DOHH2 (cell line): ENCODE measurements around the gene PRKN.

Experiments used
- H3F3A ChIP-seq: fragments of 200-600 bp; sonication (generic), shearing (Covaris generic); 2 replicates; pipeline ENCODE4 v1.6.0; 2016; ENCODE audit warnings: antibody characterized with exemption, mild to moderate bottlenecking; ENCODE audit not compliant: control insufficient read depth, insufficient read depth
- H3K27ac ChIP-seq: fragments of 200-600 bp; sonication (generic); 2 replicates; pipeline ENCODE4 v1.5.1; 2014; ENCODE audit warnings: low read depth, mild to moderate bottlenecking, low read length, moderate library complexity
- H3K27me3 ChIP-seq: fragments of 200-600 bp; sonication (generic); 2 replicates; pipeline ENCODE4 v1.6.1; 2014; ENCODE audit warnings: mild to moderate bottlenecking, low read length, mixed read lengths; ENCODE audit not compliant: control insufficient read depth
- H3K36me3 ChIP-seq: fragments of 200-600 bp; sonication (generic); 2 replicates; pipeline ENCODE4 v1.6.1; 2014; ENCODE audit warnings: mild to moderate bottlenecking, low read length, moderate library complexity, mixed read lengths; ENCODE audit not compliant: control insufficient read depth
- H3K4me1 ChIP-seq: fragments of 200-600 bp; sonication (generic); 2 replicates; pipeline ENCODE4 v1.6.1; 2014; ENCODE audit warnings: mild to moderate bottlenecking, low read length, mixed read lengths; ENCODE audit not compliant: control insufficient read depth
- H3K4me2 ChIP-seq: fragments of 200-600 bp; sonication (generic); 2 replicates; pipeline ENCODE4 v1.6.0; 2014; ENCODE audit warnings: mild to moderate bottlenecking, low read length, moderate library complexity
- H3K4me3 ChIP-seq: fragments of 200-600 bp; sonication (generic); 2 replicates; pipeline ENCODE4 v1.5.1; 2014; ENCODE audit warnings: mild to moderate bottlenecking, low read length, mixed read lengths
- H3K79me2 ChIP-seq: fragments of 200-600 bp; sonication (generic); 2 replicates; pipeline ENCODE4 v1.6.1; 2014; ENCODE audit warnings: mild to moderate bottlenecking, low read length, mixed read lengths; ENCODE audit not compliant: control insufficient read depth
- H3K9me2 ChIP-seq: fragments of 200-600 bp; sonication (generic); replicated peaks from 2 replicates; pipeline ENCODE4 v1.6.1; 2014; ENCODE audit warnings: mild to moderate bottlenecking, low read length, mixed read lengths; ENCODE audit not compliant: control insufficient read depth
- H3K9me3 ChIP-seq: fragments of 200-600 bp; sonication (generic); 2 replicates; pipeline ENCODE4 v1.6.1; 2014; ENCODE audit warnings: antibody characterized with exemption, low read length, mixed read lengths; ENCODE audit not compliant: control insufficient read depth, insufficient read depth
- H4K20me1 ChIP-seq: fragments of 200-600 bp; sonication (generic); 2 replicates; pipeline ENCODE4 v1.6.0; 2014; ENCODE audit warnings: low read depth, mild to moderate bottlenecking, antibody characterized with exemption, low read length, moderate library complexity; ENCODE audit not compliant: control insufficient read depth, insufficient read depth
- EZH2phosphoT487 ChIP-seq: fragments of 200-600 bp; sonication (generic); IDR thresholded peaks from 2 replicates; pipeline ENCODE4 v1.6.1; 2017; ENCODE audit warnings: borderline replicate concordance, mild to moderate bottlenecking, antibody characterized with exemption, low read length, moderate library complexity, mixed read lengths
- TF ChIP-seq, protein P1 (sequence below): fragments of 200-600 bp; sonication (generic); IDR thresholded peaks from one replicate; pipeline ENCODE4 v1.5.1; 2014; ENCODE audit warnings: antibody characterized with exemption, mild to moderate bottlenecking, low read depth, low read length; ENCODE audit not compliant: poor library complexity, severe bottlenecking

The PRKN gene

DNA sequence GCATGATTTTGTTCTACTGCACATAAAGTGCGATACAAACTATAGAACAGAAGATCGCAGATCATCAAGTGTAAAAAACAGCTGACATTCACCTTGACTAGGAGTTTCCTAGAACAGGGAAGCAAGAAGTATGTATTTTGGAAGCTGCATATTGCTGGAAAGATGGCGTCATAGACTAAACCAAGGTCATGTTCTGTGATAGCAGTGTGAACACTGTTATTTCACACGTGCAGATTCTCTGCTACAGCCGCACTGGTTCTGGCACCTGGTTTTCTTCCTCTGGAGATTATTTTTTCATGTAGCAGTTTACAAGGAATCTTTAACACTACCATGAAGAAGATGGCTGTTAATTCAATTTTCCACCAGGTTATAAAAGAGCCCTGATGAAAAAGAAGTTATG is 681.2 kb downstream of the PRKN start:
- Histone ChIP-seq H3K79me2 (no peaks in the 10 kb centered on the region), H3K27ac (no peak overlapping the region), H3K27me3 (no peaks in the 10 kb centered on the region), H3F3A (no peaks in the 10 kb centered on the region), H3K4me2 (no peak overlapping the region), H3K4me3 (no peak overlapping the region), H3K9me2 (no peaks in the 10 kb centered on the region), H4K20me1 (no peaks in the 10 kb centered on the region), H3K9me3 (no peaks in the 10 kb centered on the region; the same call in 1 of the 2 replicates), H3K36me3 (no peaks in the 10 kb centered on the region), H3K4me1 (no peaks in the 10 kb centered on the region)
- TF ChIP-seq EZH2phosphoT487: no peak
- TF ChIP-seq, protein P1, sequence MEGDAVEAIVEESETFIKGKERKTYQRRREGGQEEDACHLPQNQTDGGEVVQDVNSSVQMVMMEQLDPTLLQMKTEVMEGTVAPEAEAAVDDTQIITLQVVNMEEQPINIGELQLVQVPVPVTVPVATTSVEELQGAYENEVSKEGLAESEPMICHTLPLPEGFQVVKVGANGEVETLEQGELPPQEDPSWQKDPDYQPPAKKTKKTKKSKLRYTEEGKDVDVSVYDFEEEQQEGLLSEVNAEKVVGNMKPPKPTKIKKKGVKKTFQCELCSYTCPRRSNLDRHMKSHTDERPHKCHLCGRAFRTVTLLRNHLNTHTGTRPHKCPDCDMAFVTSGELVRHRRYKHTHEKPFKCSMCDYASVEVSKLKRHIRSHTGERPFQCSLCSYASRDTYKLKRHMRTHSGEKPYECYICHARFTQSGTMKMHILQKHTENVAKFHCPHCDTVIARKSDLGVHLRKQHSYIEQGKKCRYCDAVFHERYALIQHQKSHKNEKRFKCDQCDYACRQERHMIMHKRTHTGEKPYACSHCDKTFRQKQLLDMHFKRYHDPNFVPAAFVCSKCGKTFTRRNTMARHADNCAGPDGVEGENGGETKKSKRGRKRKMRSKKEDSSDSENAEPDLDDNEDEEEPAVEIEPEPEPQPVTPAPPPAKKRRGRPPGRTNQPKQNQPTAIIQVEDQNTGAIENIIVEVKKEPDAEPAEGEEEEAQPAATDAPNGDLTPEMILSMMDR: no peak

DNA sequence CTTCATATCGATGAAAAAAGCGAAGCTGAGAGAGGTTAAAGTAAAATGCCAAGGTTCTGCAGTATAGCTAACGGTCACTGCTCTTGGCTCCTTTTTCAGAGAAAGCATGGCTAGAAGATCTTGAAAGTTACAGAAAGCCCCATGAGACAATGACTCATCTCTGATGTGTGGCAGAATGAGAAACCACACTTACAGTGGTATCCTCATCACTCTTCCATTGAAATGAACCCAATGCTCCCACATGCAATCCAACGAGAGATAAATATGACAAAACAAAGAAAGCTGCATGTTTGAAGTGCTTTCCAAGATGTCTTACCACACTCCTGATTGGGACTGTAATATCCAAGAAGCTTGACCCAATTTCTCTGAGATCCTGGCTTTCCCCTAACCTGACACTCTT is 694.9 kb downstream of the PRKN start:
- no peaks in the 10 kb centered on the region for H3K9me2 ChIP-seq
- TF ChIP-seq EZH2phosphoT487: no peak
- TF ChIP-seq, protein P1: no peak
- H3K4me3 ChIP-seq: no peak overlapping the region
- H3K36me3 ChIP-seq: no peaks in the 10 kb centered on the region
- no peaks in the 10 kb centered on the region for H3F3A ChIP-seq
- H3K27me3 ChIP-seq: no peaks in the 10 kb centered on the region
- H3K4me2 ChIP-seq: no peak overlapping the region
- no peaks in the 10 kb centered on the region for H3K4me1 ChIP-seq
- H4K20me1 ChIP-seq: no peaks in the 10 kb centered on the region
- no peaks in the 10 kb centered on the region for H3K79me2 ChIP-seq
- no peak overlapping the region for H3K27ac ChIP-seq
- no peaks in the 10 kb centered on the region for H3K9me3 ChIP-seq

DNA sequence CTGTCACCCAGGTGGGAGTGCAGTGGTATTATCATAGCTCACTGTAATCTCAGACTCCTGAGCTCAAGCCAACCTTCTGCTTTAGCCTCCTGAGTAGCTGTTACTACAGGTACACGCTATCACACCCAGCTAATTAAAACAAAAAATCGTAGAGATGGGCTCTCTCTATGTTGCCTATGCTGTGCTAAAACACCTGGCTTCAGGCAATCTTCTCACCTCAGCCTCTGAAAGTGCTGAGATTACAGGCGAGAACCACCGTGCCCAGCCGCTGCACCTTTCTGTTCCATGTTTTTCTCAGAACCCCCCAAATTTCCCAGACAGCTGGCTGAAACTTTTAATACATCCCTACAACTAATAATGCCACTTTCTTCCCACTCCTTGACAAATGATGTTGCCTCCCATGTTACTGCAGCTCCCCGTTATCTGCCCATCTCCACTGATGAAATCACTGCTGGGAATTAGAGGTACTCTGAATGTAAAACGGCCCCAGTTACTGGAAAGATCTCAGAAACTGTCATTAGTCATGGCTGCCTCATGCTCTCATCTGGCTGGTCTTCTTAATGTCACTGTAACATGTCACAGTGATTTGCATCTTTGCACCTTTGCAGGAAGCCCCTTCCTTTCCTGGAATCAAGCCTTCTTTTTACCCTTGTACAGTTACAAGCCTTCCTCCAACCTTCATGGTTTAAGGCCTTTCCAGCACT is 697.5 kb downstream of the PRKN start:
- no peaks in the 10 kb centered on the region for H3K79me2 ChIP-seq
- H3F3A ChIP-seq: no peaks in the 10 kb centered on the region
- TF ChIP-seq, protein P1: no peak
- no peak for TF ChIP-seq EZH2phosphoT487
- H3K4me2 ChIP-seq: no peak overlapping the region
- H3K4me3 ChIP-seq: no peak overlapping the region
- H3K27ac ChIP-seq: no peak overlapping the region
- H3K27me3 ChIP-seq: no peaks in the 10 kb centered on the region
- H3K9me2 ChIP-seq: no peaks in the 10 kb centered on the region
- H3K9me3 ChIP-seq: no peaks in the 10 kb centered on the region
- no peaks in the 10 kb centered on the region for H3K4me1 ChIP-seq
- H3K36me3 ChIP-seq: no peaks in the 10 kb centered on the region
- no peaks in the 10 kb centered on the region for H4K20me1 ChIP-seq
